Measurements from ENCODE around the gene RASA3.

GRCh38 chr13:114135731-114136171, 3.3 kb upstream of the RASA3 start:
- TF ChIP-seq RFX5 (IDR thresholded peaks at IDR 0.05; ENCODE audit: low read depth, low read length) = no peak
- no peak for TF ChIP-seq SMC3 (IDR thresholded peaks at IDR 0.05; ENCODE audit: low read depth, low read length)
- TF ChIP-seq, protein P1, sequence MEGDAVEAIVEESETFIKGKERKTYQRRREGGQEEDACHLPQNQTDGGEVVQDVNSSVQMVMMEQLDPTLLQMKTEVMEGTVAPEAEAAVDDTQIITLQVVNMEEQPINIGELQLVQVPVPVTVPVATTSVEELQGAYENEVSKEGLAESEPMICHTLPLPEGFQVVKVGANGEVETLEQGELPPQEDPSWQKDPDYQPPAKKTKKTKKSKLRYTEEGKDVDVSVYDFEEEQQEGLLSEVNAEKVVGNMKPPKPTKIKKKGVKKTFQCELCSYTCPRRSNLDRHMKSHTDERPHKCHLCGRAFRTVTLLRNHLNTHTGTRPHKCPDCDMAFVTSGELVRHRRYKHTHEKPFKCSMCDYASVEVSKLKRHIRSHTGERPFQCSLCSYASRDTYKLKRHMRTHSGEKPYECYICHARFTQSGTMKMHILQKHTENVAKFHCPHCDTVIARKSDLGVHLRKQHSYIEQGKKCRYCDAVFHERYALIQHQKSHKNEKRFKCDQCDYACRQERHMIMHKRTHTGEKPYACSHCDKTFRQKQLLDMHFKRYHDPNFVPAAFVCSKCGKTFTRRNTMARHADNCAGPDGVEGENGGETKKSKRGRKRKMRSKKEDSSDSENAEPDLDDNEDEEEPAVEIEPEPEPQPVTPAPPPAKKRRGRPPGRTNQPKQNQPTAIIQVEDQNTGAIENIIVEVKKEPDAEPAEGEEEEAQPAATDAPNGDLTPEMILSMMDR (conservative IDR thresholded peaks at IDR 0.05; ENCODE audit: low read depth, low read length) = no peak
- TF ChIP-seq RAD21 (IDR thresholded peaks at IDR 0.05; ENCODE audit: low read length) = no peak
- no peak for TF ChIP-seq MXI1 (IDR thresholded peaks at IDR 0.05; ENCODE audit: borderline replicate concordance, low read depth, low read length)
- TF ChIP-seq CHD1 (IDR thresholded peaks at IDR 0.05; ENCODE audit: low read depth, low read length) = no peak
- no peak; the same call in 1 of the 2 replicates for TF ChIP-seq POLR2A (IDR thresholded peaks at IDR 0.05; ENCODE audit: low read depth, low read length)
- no peak for TF ChIP-seq FOS (IDR thresholded peaks at IDR 0.05; ENCODE audit: low read depth, low read length)
- no peak for TF ChIP-seq CEBPB (IDR thresholded peaks at IDR 0.05; ENCODE audit: low read depth, low read length)
- TF ChIP-seq BHLHE40 (IDR thresholded peaks at IDR 0.05; ENCODE audit: low read depth, low read length) = no peak
- no peak for TF ChIP-seq MAFK (IDR thresholded peaks at IDR 0.05; ENCODE audit: low read depth, low read length)
- TF ChIP-seq USF2 (IDR thresholded peaks at IDR 0.05; ENCODE audit: low read depth, low read length) = no peak
- TF ChIP-seq RCOR1 (IDR thresholded peaks at IDR 0.05; ENCODE audit: insufficient replicate concordance, low read length) = no peak
- no peak for TF ChIP-seq ELK1 (IDR thresholded peaks at IDR 0.05; ENCODE audit: borderline replicate concordance, low read depth, low read length)

Data from IMR-90 (cell line).